Measurements from ENCODE around the gene MED13. TPM values are rescaled to one million over a fixed set of nuclear protein-coding genes. Genes with fewer than 3 reads are reported as not detected.
A peak's percentile ranks its signal among the peaks of the same experiment; 100 is the strongest.

MED13 gene
- total and polyA plus RNA-seq, 9 of the 15 experiments (the other 6 are each of a cell fraction or from before 2014, with no cell fraction given) = 5.4 to 48.4 (median 28.2) TPM

DNA sequence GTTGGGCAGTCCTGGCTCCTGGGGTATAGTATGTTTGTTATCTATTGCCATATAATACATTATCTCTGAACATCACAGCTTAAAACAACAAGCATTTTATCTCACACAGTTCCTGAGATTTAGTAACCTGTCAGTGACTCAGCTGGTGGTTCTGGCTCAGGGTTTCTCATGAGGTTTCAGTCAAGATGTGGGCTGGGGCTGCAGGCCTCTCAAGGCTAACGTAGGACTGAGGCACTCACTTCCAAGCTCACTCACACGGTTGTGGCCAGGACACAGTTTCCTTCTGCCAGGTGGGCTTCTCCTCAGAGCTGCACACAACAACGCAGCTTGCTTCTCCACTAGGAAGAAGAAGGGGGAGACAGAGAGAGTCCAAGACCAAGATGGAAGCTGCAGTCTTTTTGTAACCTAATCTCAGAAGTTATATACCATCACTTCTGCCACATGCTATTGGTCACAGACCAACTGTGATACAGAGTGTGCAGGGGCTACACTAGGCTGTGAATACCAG is 10.3 kb upstream of the MED13 start:
- 0% methylated on average over 3 of the region's 3 CpGs for WGBS (ENCODE audit: insufficient coverage, low coverage, missing lambda C conversion rate)
- ChIA-PET CTCF (ENCODE audit: low intra/inter-chr PET ratio) (no interaction called here), POLR2A (interaction anchor here (0.6 to 3.6 kb wide), 6 partner anchors 10 to 36 kb away, joined by 3 to 25 read pairs (median 4); partner anchors contain the start of gene MED13)
- H3K79me2 ChIP-seq (ENCODE audit: control insufficient read depth, insufficient read depth, low read length) = no peaks in the 10 kb centered on the region
- no TSS peak for BruUV-seq (replicated peaks)
- no peak overlapping the region for H3K4me3 ChIP-seq
- in situ Hi-C loops (cut with MboI) (no loop called here), intact Hi-C loops (cut with micrococcal nuclease) (no loop called here)
- H3K36me3 ChIP-seq (ENCODE audit: control insufficient read depth, insufficient read depth, low read length) = no peaks in the 10 kb centered on the region
- peaks cover 3 to 6% of the 10 kb centered on the region in 2 experiments; a peak in 1 of 5 replicates for H3K4me1 ChIP-seq (replicated peaks in 1 of 2; ENCODE audit: control insufficient read depth in 2 of 2, insufficient read depth in 2 of 2, low read length in 2 of 2)
- no peak overlapping the region for H3K4me2 ChIP-seq (ENCODE audit: insufficient read depth, low read length)
- H2AFZ ChIP-seq (ENCODE audit: low read depth, low read length) = no peak overlapping the region
- DNase-seq (ENCODE audit: extremely low read depth in 1 of 4, low spot score in 3 of 4) (no peak), FAIRE-seq (no peak), ATAC-seq (peak; percentile 24; the same call in 2 of the 3 replicates)
- no peaks in the 10 kb centered on the region for H3K9me1 ChIP-seq (ENCODE audit: control insufficient read depth, insufficient read depth, low read length)
- H3K27ac ChIP-seq (ENCODE audit: extremely low read depth, low read depth, low read length) = no peak overlapping the region
- no peaks in the 10 kb centered on the region; a peak in 1 of 5 replicates for H3K27me3 ChIP-seq (ENCODE audit: control insufficient read depth in 2 of 2, insufficient read depth in 2 of 2, low read length in 2 of 2)
- no peak overlapping the region for H3K9ac ChIP-seq (ENCODE audit: insufficient read depth in 1 of 2, low read depth in 2 of 2, low read length in 2 of 2)
- H3K9me3 ChIP-seq (replicated peaks; ENCODE audit: control insufficient read depth, insufficient read depth, low read depth, low read length) = no peaks in the 10 kb centered on the region
- no peaks in the 10 kb centered on the region for H4K20me1 ChIP-seq (replicated peaks; ENCODE audit: control insufficient read depth, insufficient read depth, low read length)
- TF ChIP-seq SIX5 (IDR thresholded peaks at IDR 0.05; ENCODE audit: borderline replicate concordance in 1 of 2, insufficient read depth in 1 of 2, low read depth in 1 of 2, low read length in 2 of 2) (no peak), ZNF224 (CRISPR knock-in tag; IDR thresholded peaks at IDR 0.05) (no peak), HLTF (IDR thresholded peaks at IDR 0.05) (no peak), SREBF1 (IDR thresholded peaks at IDR 0.05; ENCODE audit: borderline replicate concordance, low read depth, low read length) (no peak), ZC3H8 (IDR thresholded peaks at IDR 0.05) (no peak), CREB1 (IDR thresholded peaks at IDR 0.05) (no peak), CREB1 (CRISPR knock-in tag; IDR thresholded peaks at IDR 0.05) (no peak), CREB3L1 (IDR thresholded peaks at IDR 0.05; ENCODE audit: borderline replicate concordance, low read depth) (no peak), E2F5 (CRISPR knock-in tag; IDR thresholded peaks at IDR 0.05) (no peak), EHMT2 (IDR thresholded peaks at IDR 0.05) (no peak), ATF7 (IDR thresholded peaks at IDR 0.05) (no peak), ZZZ3 (IDR thresholded peaks at IDR 0.05) (no peak), MXI1 (IDR thresholded peaks at IDR 0.05; ENCODE audit: low read depth, low read length) (no peak), ZNF77 (CRISPR knock-in tag; IDR thresholded peaks at IDR 0.05) (no peak), FOSL1 (tag; conservative IDR thresholded peaks at IDR 0.05) (0 out of 2 replicates have a peak, but pooled peaks have one; percentile 46), NFE2L1 (tag; IDR thresholded peaks at IDR 0.05; ENCODE audit: borderline replicate concordance, low read depth) (no peak), ZBTB1 (CRISPR knock-in tag; IDR thresholded peaks at IDR 0.05; ENCODE audit: borderline replicate concordance, low read depth) (no peak), ZNF121 (CRISPR knock-in tag; conservative IDR thresholded peaks at IDR 0.05) (no peak), CC2D1A (IDR thresholded peaks at IDR 0.05) (no peak), FIP1L1 (IDR thresholded peaks at IDR 0.05; ENCODE audit: low read depth, low read length, poor library complexity, severe bottlenecking) (no peak)
- TF ChIP-seq, protein P1, sequence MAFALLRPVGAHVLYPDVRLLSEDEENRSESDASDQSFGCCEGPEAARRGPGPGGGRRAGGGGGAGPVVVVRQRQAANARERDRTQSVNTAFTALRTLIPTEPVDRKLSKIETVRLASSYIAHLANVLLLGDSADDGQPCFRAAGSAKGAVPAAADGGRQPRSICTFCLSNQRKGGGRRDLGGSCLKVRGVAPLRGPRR (CRISPR knock-in tag; IDR thresholded peaks at IDR 0.05) = no peak
- TF ChIP-seq, protein P2, sequence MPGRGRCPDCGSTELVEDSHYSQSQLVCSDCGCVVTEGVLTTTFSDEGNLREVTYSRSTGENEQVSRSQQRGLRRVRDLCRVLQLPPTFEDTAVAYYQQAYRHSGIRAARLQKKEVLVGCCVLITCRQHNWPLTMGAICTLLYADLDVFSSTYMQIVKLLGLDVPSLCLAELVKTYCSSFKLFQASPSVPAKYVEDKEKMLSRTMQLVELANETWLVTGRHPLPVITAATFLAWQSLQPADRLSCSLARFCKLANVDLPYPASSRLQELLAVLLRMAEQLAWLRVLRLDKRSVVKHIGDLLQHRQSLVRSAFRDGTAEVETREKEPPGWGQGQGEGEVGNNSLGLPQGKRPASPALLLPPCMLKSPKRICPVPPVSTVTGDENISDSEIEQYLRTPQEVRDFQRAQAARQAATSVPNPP (IDR thresholded peaks at IDR 0.05; ENCODE audit: borderline replicate concordance, insufficient read depth, insufficient read length) = no peak
